ENCODE measurements around the gene BIK.
A peak's percentile ranks its signal among the peaks of the same experiment; 100 is the strongest.
"Not testable (repeated sequence)": the region's sequence is repeated elsewhere in the genome, so short reads cannot be mapped to it uniquely, and the experiment has no call there.

BIK gene, protein sequence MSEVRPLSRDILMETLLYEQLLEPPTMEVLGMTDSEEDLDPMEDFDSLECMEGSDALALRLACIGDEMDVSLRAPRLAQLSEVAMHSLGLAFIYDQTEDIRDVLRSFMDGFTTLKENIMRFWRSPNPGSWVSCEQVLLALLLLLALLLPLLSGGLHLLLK

GRCh38 chr22:43110444-43110926, at the start of gene BIK:
TSS of gene BIK (plus strand) at chr22:43110750. CDS start at chr22:43124023, 13,273 bp downstream.
- DNase-seq, result no peak

DNA sequence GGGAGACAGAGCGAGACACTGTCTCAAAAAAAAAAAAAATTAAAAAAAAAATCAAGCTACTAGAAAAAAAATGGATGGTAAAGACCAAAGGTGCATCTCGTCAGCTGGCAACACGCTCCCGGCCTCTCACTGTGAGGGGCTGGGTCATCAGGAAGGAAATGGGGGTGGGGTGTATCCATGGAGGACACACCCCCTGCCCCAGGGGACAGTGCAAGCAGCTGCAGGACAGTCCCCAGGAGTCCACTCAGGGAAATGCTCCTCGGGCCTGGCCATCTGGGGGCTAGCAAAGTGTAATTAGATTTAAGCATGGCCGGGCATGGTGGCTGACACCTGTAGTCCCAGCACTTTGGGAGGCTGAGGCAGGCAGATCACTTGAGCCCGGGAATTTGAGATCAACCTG, 44.4 kb upstream of the BIK start:
- no peak for DNase-seq

DNA sequence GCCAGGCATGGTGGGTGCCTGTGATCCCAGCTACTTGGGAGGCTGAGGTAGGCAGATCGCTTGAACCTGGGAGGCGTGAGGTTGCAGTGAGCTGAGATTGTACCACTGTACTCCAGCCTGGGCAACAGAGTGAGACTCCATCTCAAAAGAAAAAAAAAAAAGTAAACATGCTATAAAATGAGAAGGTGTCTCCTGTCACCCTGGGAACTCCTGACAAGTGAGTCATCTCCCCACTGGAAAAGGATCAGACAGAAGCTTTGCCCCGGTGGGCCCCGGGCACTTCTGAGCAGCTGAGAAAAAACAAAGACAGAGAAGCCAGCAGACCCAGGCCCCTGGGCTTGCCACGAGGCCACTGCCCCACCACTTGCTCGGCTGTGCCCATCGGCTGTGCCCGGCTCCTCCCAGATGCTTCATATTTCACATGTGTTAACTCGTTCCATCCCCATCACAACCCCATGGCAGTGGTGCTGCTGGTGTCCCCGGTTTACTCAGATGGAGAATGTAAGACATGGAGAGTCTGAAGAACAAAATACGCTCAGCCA, 43.6 kb upstream of the BIK start:
- no peak for DNase-seq

GRCh38 chr22:43077121-43077877, 33.3 kb upstream of the BIK start:
- DNase-seq, result peak; percentile 19

DNA sequence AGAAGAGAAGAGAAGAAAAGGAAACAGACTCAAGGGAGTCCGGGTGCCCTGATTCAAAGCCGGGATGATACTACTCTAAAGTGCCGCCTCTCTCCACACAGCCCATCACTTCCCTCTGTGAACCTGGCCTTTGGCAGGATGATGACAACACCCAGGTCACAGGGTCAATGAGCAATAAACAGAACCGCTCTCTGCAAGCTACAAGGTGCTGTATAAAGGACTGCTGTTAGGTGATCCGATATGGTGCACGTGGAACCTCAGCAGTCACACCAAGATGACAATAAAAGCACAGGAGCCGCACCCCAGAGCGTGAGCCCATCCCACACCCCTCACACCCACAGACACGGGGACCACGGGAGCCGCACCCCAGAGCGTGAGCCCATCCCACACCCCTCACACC, 32.0 kb upstream of the BIK start:
- no peak for DNase-seq

GRCh38 chr22:43079742-43080141, 30.8 kb upstream of the BIK start:
- DNase-seq, result no peak

DNA sequence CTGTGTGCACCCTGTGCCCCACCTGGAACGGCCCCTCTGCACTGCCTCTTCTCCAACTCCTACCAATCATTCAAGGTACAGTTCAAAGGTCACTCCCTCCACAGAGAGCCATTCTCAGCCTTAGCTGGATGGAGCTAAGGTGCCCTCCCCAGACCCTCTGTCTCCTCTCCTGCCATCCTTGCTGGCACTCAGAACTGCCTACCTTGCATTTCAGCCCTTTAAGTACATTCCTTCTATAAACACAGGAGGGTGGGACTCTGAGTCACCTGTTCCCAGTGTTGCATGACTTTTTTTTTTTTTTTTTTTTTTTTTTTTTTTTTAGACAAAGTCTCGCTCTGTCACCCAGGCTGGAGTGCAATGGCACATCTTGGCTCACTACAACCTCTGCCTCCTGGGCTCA, 29.9 kb upstream of the BIK start:
- DNase-seq, result no peak

- DNase-seq, result no peak
Observed at GRCh38 chr22:43081968-43082367, 28.6 kb upstream of the BIK start.

GRCh38 chr22:43085658-43086606, 24.6 kb upstream of the BIK start:
- no peak for DNase-seq

DNA sequence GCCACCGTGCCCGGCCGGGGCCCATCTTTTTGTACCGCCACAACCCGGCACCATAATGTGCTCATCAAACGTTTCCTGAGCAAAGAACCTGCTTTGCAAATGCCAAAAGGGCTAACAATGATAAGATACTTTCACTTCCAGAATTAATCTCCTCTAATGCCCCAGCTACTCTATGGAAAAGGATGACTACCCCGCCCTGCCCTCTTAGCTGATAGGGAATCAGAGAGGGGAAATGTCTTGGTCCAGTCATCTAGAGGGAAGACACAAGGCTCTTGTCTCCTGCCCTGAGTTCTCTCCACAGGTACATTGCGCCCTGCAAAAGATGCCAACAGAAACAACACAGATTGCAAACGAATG, 21.9 kb upstream of the BIK start:
- no peak for DNase-seq

DNA sequence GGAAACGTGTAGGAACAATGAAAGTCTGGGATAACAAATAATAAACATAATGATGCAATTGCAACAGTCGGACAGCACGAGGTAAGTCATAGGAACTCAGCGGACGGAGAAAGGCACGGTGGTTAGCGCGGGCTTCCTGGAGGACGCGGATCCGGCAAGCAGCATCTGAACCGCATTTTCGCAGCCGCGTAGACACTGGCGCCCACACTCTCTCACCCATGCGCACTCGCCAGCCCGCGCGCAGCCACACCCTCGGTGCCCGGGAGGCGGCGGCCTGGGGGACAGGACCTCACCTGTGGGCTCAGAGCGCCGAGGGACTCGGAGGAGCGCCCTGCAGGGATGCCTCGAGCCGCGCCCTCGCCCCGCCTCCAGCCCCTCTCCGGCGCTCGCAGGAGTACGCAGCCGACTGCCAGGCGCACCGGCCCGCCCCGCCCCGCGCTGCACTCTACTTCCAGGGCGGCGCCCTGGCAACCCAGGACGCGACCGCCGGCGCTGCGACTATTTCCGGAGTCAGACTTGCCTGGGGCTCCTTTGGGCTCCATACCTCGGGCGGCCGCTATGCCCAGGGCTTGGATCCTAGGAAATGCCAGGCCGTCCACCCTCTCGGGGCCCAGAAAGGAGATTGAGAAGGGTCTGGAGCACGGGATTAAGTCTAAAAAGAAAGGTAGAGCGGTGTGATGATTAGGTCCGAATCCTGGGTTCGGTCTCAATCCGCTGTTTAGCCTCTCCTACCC, 21.4 kb upstream of the BIK start, which contains the start of gene TTLL1:
Gene TTLL1 (minus strand): TSS at position 408 of the 734 bp plus-strand sequence. CDS start 13,805 bp downstream, outside the sequence.
- peak; percentile 93 for DNase-seq

- peak; percentile 57 for DNase-seq
Observed at GRCh38 chr22:43090130-43090789, 20.3 kb upstream of the BIK start.

- no peak for DNase-seq
Observed at GRCh38 chr22:43092085-43092484, 18.5 kb upstream of the BIK start.

DNA sequence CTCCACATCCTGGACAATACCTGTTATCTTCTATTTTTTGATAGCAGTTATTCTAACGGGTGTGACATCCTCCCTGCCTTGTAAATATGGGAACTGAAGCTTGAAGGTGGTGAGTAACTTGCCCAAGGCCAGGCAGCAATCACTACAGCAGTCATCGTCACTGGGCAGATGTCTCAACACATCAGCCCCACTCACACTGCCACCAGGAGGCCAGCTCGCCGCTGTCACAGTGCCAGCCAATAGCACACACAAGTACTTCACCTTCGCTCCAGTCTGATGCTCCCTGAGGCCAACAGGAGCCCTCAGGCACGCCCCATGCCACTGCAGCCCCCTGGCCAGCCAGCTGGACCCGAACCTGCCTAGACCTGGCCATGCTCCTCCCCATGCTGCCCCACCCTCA, 16.5 kb upstream of the BIK start:
- no peak for DNase-seq

GRCh38 chr22:43094551-43094950, 16.0 kb upstream of the BIK start:
- DNase-seq, result no peak

DNA sequence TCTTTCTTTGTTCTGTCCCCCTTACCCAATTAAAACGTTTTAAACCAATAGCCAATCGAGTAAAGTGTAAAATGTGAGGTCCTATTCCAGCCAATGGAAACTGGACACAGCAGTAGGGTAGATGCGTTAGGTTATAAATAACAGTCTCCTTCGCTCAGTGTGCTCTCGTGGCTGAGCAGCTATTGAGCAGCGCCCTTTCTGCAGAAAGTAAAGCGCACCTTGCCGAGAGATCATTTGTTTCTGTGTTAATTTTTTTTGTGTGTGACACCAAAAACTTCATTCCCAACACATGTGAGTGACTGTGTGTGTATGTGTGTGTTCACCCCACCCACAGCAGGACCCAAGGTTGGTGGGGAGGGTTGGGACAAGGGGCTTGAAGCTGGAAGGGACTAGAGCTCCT, 14.1 kb upstream of the BIK start:
- DNase-seq, result no peak

DNA sequence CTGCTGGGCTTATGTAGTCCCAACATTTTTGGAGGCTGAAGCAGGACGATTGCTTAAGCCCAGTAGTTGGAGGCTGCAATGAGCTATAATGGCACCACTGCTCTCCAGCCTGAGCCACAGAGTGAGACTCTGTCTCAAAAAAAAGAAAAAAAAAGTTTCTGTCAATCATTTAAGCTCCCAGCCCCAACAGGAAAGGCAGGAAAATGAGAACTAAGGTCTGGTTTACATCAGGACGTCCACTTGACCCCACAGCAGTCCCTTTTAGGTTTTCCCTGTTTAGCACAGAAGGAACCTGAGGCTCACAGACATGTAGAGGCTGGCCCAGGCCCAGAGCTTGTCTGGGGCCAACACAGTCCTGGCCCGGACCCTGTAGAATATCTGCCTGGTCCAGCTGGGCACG, 12.2 kb upstream of the BIK start:
- DNase-seq, result no peak

DNA sequence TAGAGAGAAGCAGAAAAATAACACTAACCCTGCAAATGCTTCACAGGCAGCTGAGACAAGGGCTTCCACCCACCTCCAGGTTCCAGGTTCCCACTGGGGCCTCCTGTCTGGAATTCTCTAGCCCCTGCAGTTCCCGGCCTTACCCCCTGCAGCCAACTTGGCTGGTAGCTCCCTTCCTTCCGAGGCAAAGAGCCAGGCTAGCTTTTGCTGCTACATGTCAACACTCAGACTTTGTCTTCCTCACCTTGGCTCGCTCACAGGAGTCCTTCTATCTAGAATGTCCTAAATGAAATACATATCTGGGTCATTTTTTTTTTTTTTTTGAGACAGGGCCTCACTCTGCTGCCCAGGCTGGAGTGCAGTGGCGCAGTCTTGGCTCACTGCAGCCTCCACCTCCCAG, 11.5 kb upstream of the BIK start:
- no peak for DNase-seq

DNA sequence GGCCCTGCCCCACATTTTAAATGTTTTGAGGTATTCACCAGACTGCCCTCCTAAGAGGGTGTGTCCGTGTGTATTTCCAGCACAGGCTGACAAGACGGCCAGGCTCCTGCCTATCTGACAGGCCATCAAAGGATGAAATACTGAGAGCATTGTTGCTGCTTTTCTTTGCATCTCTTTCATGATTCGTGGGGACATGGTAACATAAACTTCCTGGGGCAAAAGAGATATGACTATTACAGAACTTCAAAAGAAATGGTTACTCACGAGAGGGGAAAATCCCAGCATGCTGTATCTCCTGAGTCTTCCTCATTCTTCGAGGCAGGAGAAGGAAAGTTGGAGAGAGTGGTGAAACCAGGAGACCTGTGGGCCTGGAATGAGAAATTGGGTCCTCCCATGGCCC, 10.3 kb upstream of the BIK start:
- DNase-seq, result no peak

GRCh38 chr22:43101306-43101705, 9.2 kb upstream of the BIK start:
- DNase-seq, result no peak

DNA sequence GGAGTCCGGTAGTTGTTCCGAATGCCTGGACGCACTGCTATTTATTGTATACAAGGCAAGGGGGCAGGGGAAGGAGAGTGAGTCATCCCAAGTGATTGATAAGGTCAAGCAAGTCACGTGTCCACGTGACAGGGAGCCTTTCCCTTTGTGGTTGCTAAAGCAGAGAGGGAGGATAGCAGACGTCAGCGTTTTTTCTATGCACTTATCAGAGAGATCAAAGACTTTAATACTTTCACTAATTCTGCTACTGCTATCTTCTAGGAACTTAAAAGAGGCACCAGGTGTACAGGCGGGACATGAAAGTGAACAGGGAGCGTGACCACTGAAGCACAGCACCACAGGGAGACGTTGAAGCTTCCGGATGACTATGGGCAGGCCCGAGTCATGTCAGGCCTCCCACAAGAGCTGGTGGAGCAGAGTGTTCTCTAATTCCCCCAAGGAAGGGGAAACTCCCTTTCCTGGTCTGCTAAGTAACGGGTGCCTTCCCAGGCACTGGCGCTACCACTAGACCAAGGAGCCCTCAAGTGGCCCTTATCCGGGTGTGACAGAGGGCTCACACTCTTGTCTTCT, 6.4 kb upstream of the BIK start:
- DNase-seq, result not testable (repeated sequence)

GRCh38 chr22:43104950-43105349, 5.6 kb upstream of the BIK start:
- not testable (repeated sequence) for DNase-seq

Data from retina (tissue), 1 donor.